Lower leg skin (tissue), 3 donors: ENCODE measurements around the gene TNFAIP1.

Source experiments
- POLR2A ChIP-seq, 2 donors: fragments of 450-650 bp; IDR thresholded peaks; one replicate each; pipeline ENCODE4 v1.6.1; 2016 to 2017; ENCODE audit warnings: antibody characterized with exemption in 2 of 2, mild to moderate bottlenecking in 1 of 2, moderate library complexity in 1 of 2
- TF ChIP-seq, protein P1 (sequence below), 3 donors: fragments of 450-650 bp; IDR thresholded peaks; one replicate each; pipeline ENCODE4 v1.5.1; 2016; ENCODE audit warnings: antibody characterized with exemption in 3 of 3, mild to moderate bottlenecking in 3 of 3, moderate library complexity in 2 of 3

- TF ChIP-seq, protein P1, sequence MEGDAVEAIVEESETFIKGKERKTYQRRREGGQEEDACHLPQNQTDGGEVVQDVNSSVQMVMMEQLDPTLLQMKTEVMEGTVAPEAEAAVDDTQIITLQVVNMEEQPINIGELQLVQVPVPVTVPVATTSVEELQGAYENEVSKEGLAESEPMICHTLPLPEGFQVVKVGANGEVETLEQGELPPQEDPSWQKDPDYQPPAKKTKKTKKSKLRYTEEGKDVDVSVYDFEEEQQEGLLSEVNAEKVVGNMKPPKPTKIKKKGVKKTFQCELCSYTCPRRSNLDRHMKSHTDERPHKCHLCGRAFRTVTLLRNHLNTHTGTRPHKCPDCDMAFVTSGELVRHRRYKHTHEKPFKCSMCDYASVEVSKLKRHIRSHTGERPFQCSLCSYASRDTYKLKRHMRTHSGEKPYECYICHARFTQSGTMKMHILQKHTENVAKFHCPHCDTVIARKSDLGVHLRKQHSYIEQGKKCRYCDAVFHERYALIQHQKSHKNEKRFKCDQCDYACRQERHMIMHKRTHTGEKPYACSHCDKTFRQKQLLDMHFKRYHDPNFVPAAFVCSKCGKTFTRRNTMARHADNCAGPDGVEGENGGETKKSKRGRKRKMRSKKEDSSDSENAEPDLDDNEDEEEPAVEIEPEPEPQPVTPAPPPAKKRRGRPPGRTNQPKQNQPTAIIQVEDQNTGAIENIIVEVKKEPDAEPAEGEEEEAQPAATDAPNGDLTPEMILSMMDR (IDR thresholded peaks at IDR 0.05): no peak
- no peak for TF ChIP-seq POLR2A (IDR thresholded peaks at IDR 0.05)
Observed at GRCh38 chr17:28368915-28369683, 33.5 kb downstream of the TNFAIP1 start.
